Measurements from ENCODE around the gene SDCCAG8. TPM values are rescaled to one million over a fixed set of nuclear protein-coding genes. Genes with fewer than 3 reads are reported as not detected.

Gene SDCCAG8
- total RNA-seq, 2 donors from 2014 or later: 29.0 to 34.5 TPM

- no peak overlapping the region for H3K27ac ChIP-seq
- no peaks in the 10 kb centered on the region for H3K36me3 ChIP-seq
- no peaks in the 10 kb centered on the region for H3K9me3 ChIP-seq
- no peak for DNase-seq (ENCODE audit: low spot score)
- H3K4me3 ChIP-seq: no peak overlapping the region
- no peaks in the 10 kb centered on the region for H3K27me3 ChIP-seq
- peaks cover 0 to 8% of the 10 kb centered on the region in 2 donors for H3K4me1 ChIP-seq
- TF ChIP-seq CTCF (IDR thresholded peaks at IDR 0.05): no peak
These were observed 233.3 kb downstream of the SDCCAG8 start for GRCh38 chr1:243489158-243489527.

GRCh38 chr1:243489681-243490546 lies 234.1 kb downstream of the SDCCAG8 start:
- H3K4me3 ChIP-seq: no peak overlapping the region
- peaks cover 0 to 8% of the 10 kb centered on the region in 2 donors for H3K4me1 ChIP-seq
- no peaks in the 10 kb centered on the region for H3K27me3 ChIP-seq
- no peak for DNase-seq (ENCODE audit: low spot score)
- TF ChIP-seq CTCF (IDR thresholded peaks at IDR 0.05): no peak
- no peak overlapping the region for H3K27ac ChIP-seq
- H3K9me3 ChIP-seq: no peaks in the 10 kb centered on the region
- H3K36me3 ChIP-seq: no peaks in the 10 kb centered on the region

- Histone ChIP-seq H3K36me3 (no peaks in the 10 kb centered on the region), H3K27ac (peak overlapping the region in 1 of 2 donors; percentile 16), H3K4me3 (no peak overlapping the region), H3K4me1 (peaks cover 0 to 15% of the 10 kb centered on the region in 2 donors), H3K27me3 (no peaks in the 10 kb centered on the region), H3K9me3 (no peaks in the 10 kb centered on the region)
- no peak for DNase-seq (ENCODE audit: low spot score)
- TF ChIP-seq CTCF (IDR thresholded peaks at IDR 0.05): no peak
These were observed 235.2 kb downstream of the SDCCAG8 start for GRCh38 chr1:243490748-243491686.

GRCh38 chr1:243493156-243494129 lies 237.6 kb downstream of the SDCCAG8 start:
- TF ChIP-seq CTCF (IDR thresholded peaks at IDR 0.05): no peak
- Histone ChIP-seq H3K4me3 (no peak overlapping the region), H3K4me1 (peaks cover 0 to 20% of the 10 kb centered on the region in 2 donors), H3K27me3 (no peaks in the 10 kb centered on the region), H3K9me3 (no peaks in the 10 kb centered on the region), H3K36me3 (no peaks in the 10 kb centered on the region), H3K27ac (peak overlapping the region in 1 of 2 donors; percentile 6)
- DNase-seq (ENCODE audit: low spot score): no peak
